GM12878 (cell line): ENCODE measurements around the gene PATJ.

Source experiments
- EP300 ChIP-seq, 2 experiments: fragments of 150-350 bp in 1 of 2; IDR thresholded peaks; 2 replicates each; pipeline ENCODE4 v1.6.1; 2011 to 2012; ENCODE audit warnings: low read depth in 2 of 2, low read length in 2 of 2, borderline replicate concordance in 1 of 2, improper control_type of control experiment in 1 of 2, inconsistent platforms in 1 of 2; ENCODE audit not compliant: control insufficient read depth in 1 of 2
- EZH2 ChIP-seq: IDR thresholded peaks from 2 replicates; pipeline ENCODE4 v1.6.1; 2012; ENCODE audit warnings: low read depth, mild to moderate bottlenecking, control low read depth, inconsistent platforms, low read length, borderline replicate concordance; ENCODE audit not compliant: control insufficient read depth
- PAX8 ChIP-seq: fragments of 450-650 bp; IDR thresholded peaks from 2 replicates; pipeline ENCODE4 v1.6.1; 2017; ENCODE audit warnings: mild to moderate bottlenecking, moderate library complexity

DNA sequence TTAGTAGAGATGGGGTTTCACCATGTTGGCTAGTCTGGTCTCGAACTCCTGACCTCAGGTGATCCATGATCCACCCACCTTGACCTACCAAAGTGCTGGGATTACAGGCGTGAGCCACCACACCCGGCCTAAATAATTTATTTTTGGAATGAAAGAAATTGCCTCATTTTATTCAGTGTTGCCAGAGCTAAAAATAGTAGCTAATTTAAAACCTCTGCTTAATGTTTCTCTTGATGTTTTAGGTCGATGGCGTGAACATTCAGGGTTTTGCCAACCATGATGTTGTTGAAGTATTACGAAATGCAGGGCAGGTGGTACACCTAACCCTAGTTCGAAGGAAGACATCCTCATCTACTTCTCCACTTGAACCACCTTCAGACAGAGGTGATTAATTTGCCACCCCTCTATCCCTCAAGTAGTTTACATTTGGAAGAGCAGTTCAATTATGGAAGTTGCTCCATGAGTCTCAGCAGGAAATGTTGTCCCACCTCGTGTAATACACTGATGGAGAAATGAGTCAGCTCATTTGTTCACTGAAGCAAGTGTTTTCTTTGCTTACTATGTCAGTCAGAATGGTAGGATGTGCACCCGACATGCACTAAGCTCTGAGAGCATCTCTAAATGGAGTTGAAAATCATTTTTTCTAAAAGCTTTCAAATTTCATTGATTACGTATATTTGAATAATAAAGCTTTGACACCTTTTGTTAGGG, 54.9 kb downstream of the PATJ start:
- no peak for TF ChIP-seq PAX8
- TF ChIP-seq EP300 (IDR thresholded peaks at IDR 0.05; ENCODE audit: borderline replicate concordance in 1 of 2, control insufficient read depth in 1 of 2, low read depth in 2 of 2, low read length in 2 of 2) = no peak
- TF ChIP-seq EZH2 = no peak
